Measurements from ENCODE around the gene EIF3D. TPM values are rescaled to one million over a fixed set of nuclear protein-coding genes. Genes with fewer than 3 reads are reported as not detected.
A peak's percentile ranks its signal among the peaks of the same experiment; 100 is the strongest.

The EIF3D gene
- total and polyA plus RNA-seq, 2 of the 13 experiments (the other 11 are each of a cell fraction or from before 2014, with no cell fraction given): 118 to 274 TPM

- peak; percentile 74 for TF ChIP-seq ARNT2 (CRISPR knock-in tag; IDR thresholded peaks at IDR 0.05; ENCODE audit: low read depth)
- TF ChIP-seq YEATS2 (CRISPR knock-in tag; IDR thresholded peaks at IDR 0.05; ENCODE audit: borderline replicate concordance): peak; percentile 98
- 0 out of 2 replicates have a peak, but pooled peaks have one; percentile 46 for TF ChIP-seq KLF15 (CRISPR knock-in tag; IDR thresholded peaks at IDR 0.05; ENCODE audit: borderline replicate concordance)
- TF ChIP-seq SRSF1 (optimal IDR thresholded peaks at IDR 0.05; ENCODE audit: low read depth, low read length): peak; percentile 54
- TF ChIP-seq ZNF280B (CRISPR knock-in tag; IDR thresholded peaks at IDR 0.05; ENCODE audit: borderline replicate concordance): peak; percentile 46; the same call in 1 of the 2 replicates
- TF ChIP-seq PCBP1 (IDR thresholded peaks at IDR 0.05; ENCODE audit: borderline replicate concordance, low read depth, low read length): 0 out of 2 replicates have a peak, but pooled peaks have one; percentile 80
- TF ChIP-seq ATRX (CRISPR knock-in tag; IDR thresholded peaks at IDR 0.05; ENCODE audit: borderline replicate concordance): no peak
- peak; percentile 91; the same call in 1 of the 2 replicates for TF ChIP-seq SIN3A (IDR thresholded peaks at IDR 0.05; ENCODE audit: borderline replicate concordance, low read depth, low read length)
- TF ChIP-seq ZNF431 (CRISPR knock-in tag; IDR thresholded peaks at IDR 0.05; ENCODE audit: borderline replicate concordance, low read depth): peak; percentile 93
- TF ChIP-seq ZNF138 (CRISPR knock-in tag; IDR thresholded peaks at IDR 0.05; ENCODE audit: low read depth): peak; percentile 76
- 0 out of 2 replicates have a peak, but pooled peaks have one; percentile 66 for TF ChIP-seq ZNF552 (CRISPR knock-in tag; IDR thresholded peaks at IDR 0.05; ENCODE audit: borderline replicate concordance)
- TF ChIP-seq ZNF468 (CRISPR knock-in tag; IDR thresholded peaks at IDR 0.05): no peak
- peak; percentile 62; the same call in 1 of the 2 replicates for TF ChIP-seq SRF (IDR thresholded peaks at IDR 0.05; ENCODE audit: low read depth, low read length)
- peak; percentile 72; the same call in 1 of the 2 replicates for TF ChIP-seq ZBTB26 (CRISPR knock-in tag; IDR thresholded peaks at IDR 0.05; ENCODE audit: borderline replicate concordance)
- TF ChIP-seq ZNF280D (CRISPR knock-in tag; IDR thresholded peaks at IDR 0.05): peak; percentile 68; the same call in 1 of the 2 replicates
- 0 out of 2 replicates have a peak, but pooled peaks have one; percentile 87 for TF ChIP-seq CC2D1A (CRISPR knock-in tag; IDR thresholded peaks at IDR 0.05)
- TF ChIP-seq XRCC5 (optimal IDR thresholded peaks at IDR 0.05; ENCODE audit: low read length): peak; percentile 48
- TF ChIP-seq BCLAF1 (IDR thresholded peaks at IDR 0.05): no peak
These were observed at the start of gene EIF3D (continued) for GRCh38 chr22:36528795-36529751.
